ENCODE measurements around the gene TTC38.

The TTC38 gene

DNA sequence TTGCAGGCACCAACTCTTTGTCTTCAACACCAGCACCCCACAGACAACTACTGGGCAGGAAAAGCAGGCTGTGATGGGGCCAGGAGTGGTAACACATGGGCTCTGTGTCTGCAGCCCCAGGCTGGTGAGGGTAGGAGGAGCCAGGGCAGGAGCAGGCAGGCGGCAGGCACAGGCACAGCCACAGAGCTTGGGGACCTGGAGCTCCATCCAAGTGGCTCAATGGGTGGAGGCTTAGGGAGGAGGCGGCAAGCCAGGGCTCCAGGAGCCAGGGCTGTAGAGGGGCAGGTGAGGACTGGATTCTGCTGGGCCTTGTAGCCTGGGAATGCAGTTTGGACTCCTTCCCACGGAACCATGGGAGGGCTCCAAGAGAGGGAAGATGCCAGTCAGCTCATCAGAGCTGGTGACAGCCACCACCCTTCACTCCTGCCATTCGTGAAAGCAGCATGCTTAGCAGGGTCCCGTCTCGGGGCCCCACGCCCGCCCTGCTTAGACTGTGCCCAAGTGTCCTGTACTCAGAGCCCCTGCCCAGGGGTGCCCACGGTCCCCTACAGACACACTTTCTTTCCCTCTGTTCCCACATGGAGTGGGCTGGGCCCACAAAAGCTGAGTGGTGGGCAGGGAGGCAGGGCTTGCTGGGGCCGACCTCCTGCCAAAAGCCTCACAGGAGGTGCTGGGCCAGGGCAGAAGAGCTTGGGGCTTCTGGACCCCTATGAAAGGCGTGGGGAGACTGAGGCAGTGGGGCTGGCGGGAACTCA is 12.4 kb downstream of the TTC38 start:
- DNase-seq: no peak

- no peak for DNase-seq
These were observed 13.3 kb downstream of the TTC38 start for GRCh38 chr22:46280999-46281623.

- DNase-seq: no peak
These were observed 14.3 kb downstream of the TTC38 start for GRCh38 chr22:46281866-46282678.

- no peak for DNase-seq
These were observed 18.2 kb downstream of the TTC38 start for GRCh38 chr22:46286006-46286405.

GRCh38 chr22:46286941-46287872 is 19.4 kb downstream of the TTC38 start:
- DNase-seq: no peak

- no peak for DNase-seq
These were observed 20.3 kb downstream of the TTC38 start for GRCh38 chr22:46287873-46288751.

- DNase-seq: no peak
These were observed 21.0 kb downstream of the TTC38 start for GRCh38 chr22:46288846-46289243.

- no peak for DNase-seq
These were observed 21.6 kb downstream of the TTC38 start for GRCh38 chr22:46289244-46289891.

- no peak for DNase-seq
These were observed 22.5 kb downstream of the TTC38 start for GRCh38 chr22:46290121-46290842.

GRCh38 chr22:46290843-46291785 is 23.3 kb downstream of the TTC38 start:
- DNase-seq: no peak

DNA sequence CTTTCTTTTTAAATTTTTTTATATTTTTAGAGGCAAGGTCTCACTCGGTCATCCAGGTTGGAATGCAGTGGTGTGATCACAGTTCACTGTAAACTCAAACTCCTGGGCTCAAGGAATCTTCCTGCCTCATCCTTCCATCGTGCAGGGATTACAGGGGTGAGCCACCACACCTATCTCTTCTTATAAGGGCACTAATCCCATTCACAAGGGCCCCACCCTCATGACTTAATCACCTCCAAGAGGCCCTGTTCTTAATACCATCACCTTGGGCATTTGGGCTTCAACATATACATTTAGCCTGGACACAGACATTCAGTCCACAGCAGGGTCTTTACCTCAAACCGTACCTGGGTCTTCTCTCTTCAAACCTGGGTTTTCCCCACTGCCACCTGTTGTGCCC is 24.4 kb downstream of the TTC38 start:
- DNase-seq: no peak

GRCh38 chr22:46292732-46293131 is 24.9 kb downstream of the TTC38 start:
- no peak for DNase-seq

GRCh38 chr22:46293577-46294260 is 25.9 kb downstream of the TTC38 start:
- DNase-seq: no peak

GRCh38 chr22:46294784-46295183 is 27.0 kb downstream of the TTC38 start:
- no peak for DNase-seq

GRCh38 chr22:46295277-46295971 is 27.6 kb downstream of the TTC38 start:
- no peak for DNase-seq

GRCh38 chr22:46296257-46297150 is 28.7 kb downstream of the TTC38 start, which contains the start of gene GTSE1:
Gene GTSE1, plus strand, starts transcription at chr22:46296870. Its CDS starts 531 bp downstream, at chr22:46297401.
- DNase-seq: peak; percentile 93

All from NCI-H510A (cell line).